GM12874 (cell line): ENCODE data around the gene PANX2.

Experiments used
- CTCF ChIP-seq: IDR thresholded peaks from 2 replicates; pipeline ENCODE4 v1.5.1; 2011; ENCODE audit warnings: low read depth, mild to moderate bottlenecking, control low read depth, low read length, moderate library complexity; ENCODE audit not compliant: insufficient read depth

The PANX2 gene

DNA sequence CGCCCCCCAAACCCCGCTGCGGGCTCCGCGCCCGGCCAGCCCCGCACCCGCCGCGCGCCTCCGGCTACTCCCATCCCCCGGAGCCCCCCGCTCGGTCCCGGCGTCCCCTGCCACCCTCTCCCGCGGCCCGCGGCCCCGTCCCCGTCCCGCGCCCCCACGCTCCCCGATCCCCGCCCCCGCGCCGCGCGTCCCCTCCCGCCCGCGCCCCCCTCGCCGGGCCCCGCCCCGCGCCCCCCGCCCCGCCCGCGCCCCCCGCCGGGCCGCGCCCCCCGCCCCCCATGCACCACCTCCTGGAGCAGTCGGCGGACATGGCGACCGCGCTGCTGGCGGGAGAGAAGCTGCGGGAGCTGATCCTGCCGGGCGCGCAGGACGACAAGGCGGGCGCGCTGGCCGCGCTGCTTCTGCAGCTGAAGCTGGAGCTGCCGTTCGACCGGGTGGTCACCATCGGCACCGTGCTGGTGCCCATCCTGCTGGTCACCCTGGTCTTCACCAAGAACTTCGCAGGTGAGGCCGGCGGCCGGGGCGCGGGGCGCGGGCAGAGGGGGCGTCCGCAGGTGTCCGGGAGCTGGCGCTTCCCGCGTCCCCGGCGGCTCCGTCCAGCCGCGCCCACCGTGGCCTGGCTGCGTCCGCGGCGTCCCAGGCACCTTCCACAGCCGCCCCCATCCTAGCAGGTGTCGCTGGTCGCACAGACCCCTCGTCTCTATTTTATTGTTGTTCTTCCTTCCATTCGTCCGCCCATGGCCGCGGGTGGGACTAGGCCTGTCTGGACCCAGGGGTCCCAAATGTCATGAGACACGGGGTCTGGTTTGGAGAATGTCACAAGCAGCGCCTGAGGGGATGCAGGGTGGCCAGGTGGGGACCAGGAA, at the start of gene PANX2:
Gene PANX2 (plus strand): TSS at position 279 of the 866 bp plus-strand sequence. CDS start 0 bp downstream, at position 279.
- TF ChIP-seq CTCF = no peak

GRCh38 chr22:50121202-50121740, 49.3 kb upstream of the PANX2 start:
- TF ChIP-seq CTCF = no peak

GRCh38 chr22:50123119-50123518, 47.4 kb upstream of the PANX2 start:
- no peak for TF ChIP-seq CTCF

DNA sequence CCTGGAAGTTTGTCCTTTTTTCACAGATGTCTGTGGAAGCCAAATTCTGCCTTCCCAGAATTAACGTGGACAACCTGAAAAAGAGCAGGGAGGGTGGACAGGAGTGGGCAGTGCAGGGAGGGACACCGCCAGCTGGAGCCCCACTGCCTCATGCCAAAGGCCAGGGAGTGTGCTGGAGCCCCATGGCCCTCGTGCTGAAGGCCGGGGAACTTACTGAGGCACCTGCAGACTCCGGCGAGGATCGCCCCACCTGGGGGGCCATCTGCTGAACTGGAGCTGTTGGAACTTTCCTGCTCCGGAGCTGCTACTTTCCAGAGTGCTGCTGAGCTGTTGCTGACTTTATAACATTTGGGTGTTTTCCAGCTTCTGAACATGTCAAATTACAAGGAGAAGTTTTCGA, 45.5 kb upstream of the PANX2 start:
- no peak for TF ChIP-seq CTCF

GRCh38 chr22:50129121-50129736, 41.3 kb upstream of the PANX2 start:
- no peak for TF ChIP-seq CTCF

DNA sequence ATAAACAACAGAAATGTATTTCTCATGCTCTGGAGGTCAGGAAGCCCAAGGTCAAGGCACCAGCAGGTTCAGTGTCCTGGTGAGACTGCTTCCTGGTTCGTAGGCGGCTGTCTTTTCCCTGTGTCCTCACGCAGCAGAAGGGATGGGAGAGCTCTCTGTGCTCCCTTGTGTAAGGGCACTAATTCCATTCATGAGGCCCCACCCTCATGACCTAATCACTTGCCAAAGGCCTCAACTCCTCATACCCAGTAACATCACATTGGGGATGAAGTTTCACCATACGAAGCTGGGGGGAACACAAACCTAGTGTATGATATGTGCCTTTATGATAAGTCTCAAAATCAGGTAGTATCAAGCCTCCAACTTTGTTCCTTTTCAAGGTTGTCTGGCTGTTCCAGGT, 38.6 kb upstream of the PANX2 start:
- no peak for TF ChIP-seq CTCF

DNA sequence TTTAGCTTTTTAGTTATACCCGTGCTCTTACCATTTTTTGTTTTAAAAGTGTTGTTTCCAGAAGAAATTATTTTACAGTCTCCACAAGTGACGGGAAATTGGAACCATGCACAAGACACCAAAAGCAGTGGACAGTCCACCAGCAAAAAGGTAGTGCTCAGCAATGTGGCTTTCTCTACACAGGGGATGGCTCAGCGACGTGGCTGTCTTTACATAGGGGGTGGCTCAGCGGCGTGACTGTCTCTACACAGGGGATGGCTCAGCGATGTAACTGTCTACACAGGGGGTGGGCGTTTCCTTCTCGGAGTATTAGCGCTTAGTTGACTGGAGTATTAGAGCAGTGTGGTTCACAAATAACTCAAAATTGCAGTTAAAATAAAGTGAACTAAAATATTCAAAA, 36.0 kb upstream of the PANX2 start:
- no peak for TF ChIP-seq CTCF
